SU-DHL-6 (cell line): ENCODE data around the gene NME8.

Experiments
- H2AFZ ChIP-seq: fragments of 200-600 bp; sonication (generic); 2 replicates; pipeline ENCODE4 v1.6.1; 2014; ENCODE audit warnings: low read depth, mild to moderate bottlenecking, moderate library complexity, mixed read lengths, antibody characterized with exemption, low read length; ENCODE audit not compliant: severe bottlenecking
- H3F3A ChIP-seq: fragments of 200-600 bp; shearing (Covaris generic); 2 replicates; pipeline ENCODE4 v1.6.0; 2016; ENCODE audit warnings: antibody characterized with exemption, mild to moderate bottlenecking; ENCODE audit not compliant: insufficient read depth
- H3K27ac ChIP-seq: fragments of 200-600 bp; sonication (generic); 2 replicates; pipeline ENCODE4 v1.5.1; 2016; ENCODE audit warnings: low read depth, mild to moderate bottlenecking, low read length, moderate library complexity, mixed read lengths
- H3K27me3 ChIP-seq: fragments of 200-600 bp; sonication (generic), shearing (Covaris generic); 2 replicates; pipeline ENCODE4 v1.6.0; 2014; ENCODE audit warnings: mild to moderate bottlenecking, low read length
- H3K36me3 ChIP-seq: fragments of 200-600 bp; sonication (generic); 2 replicates; pipeline ENCODE4 v1.6.1; 2014; ENCODE audit warnings: mild to moderate bottlenecking, low read length, mixed read lengths
- H3K4me2 ChIP-seq: fragments of 300-600, 200-600 bp; shearing (Covaris generic), sonication (generic); 2 replicates; pipeline ENCODE4 v1.6.0; 2014; ENCODE audit warnings: low read length, low read depth, mild to moderate bottlenecking; ENCODE audit not compliant: poor library complexity, severe bottlenecking
- H3K4me3 ChIP-seq: fragments of 200-600 bp; sonication (generic); 2 replicates; pipeline ENCODE4 v1.5.1; 2014; ENCODE audit warnings: antibody characterized with exemption, low read length, mild to moderate bottlenecking, mixed read lengths; ENCODE audit not compliant: insufficient read depth, poor library complexity, severe bottlenecking
- H3K79me2 ChIP-seq: fragments of 200-600 bp; sonication (generic); 2 replicates; pipeline ENCODE4 v1.6.1; 2014; ENCODE audit warnings: mild to moderate bottlenecking, low read length, moderate library complexity; ENCODE audit not compliant: insufficient read depth
- H3K9ac ChIP-seq: fragments of 200-600 bp; sonication (generic); 2 replicates; pipeline ENCODE4 v1.7.0; 2014; ENCODE audit warnings: mild to moderate bottlenecking, low read length
- H3K9me2 ChIP-seq: fragments of 200-600 bp; sonication (generic); replicated peaks from 2 replicates; pipeline ENCODE4 v1.6.1; 2014; ENCODE audit warnings: low read length; ENCODE audit not compliant: insufficient read depth
- H3K9me3 ChIP-seq: fragments of 200-600 bp; sonication (generic); 2 replicates; pipeline ENCODE4 v1.6.1; 2014; ENCODE audit warnings: low read length, mixed read lengths; ENCODE audit not compliant: insufficient read depth
- H4K20me1 ChIP-seq: fragments of 200-600 bp; sonication (generic); 2 replicates; pipeline ENCODE4 v1.6.1; 2014; ENCODE audit warnings: low read depth, mild to moderate bottlenecking, antibody characterized with exemption, low read length, moderate library complexity, mixed read lengths
- EZH2phosphoT487 ChIP-seq: fragments of 200-600 bp; sonication (generic), shearing (Covaris generic); conservative IDR thresholded peaks from 2 replicates; pipeline ENCODE4 v1.6.1; 2018; ENCODE audit warnings: mild to moderate bottlenecking, antibody characterized with exemption, low read length, moderate library complexity, mixed read lengths
- TF ChIP-seq, protein P1 (sequence below): fragments of 200-600 bp; sonication (generic); IDR thresholded peaks from one replicate; pipeline ENCODE4 v1.5.1; 2017; ENCODE audit warnings: antibody characterized with exemption, mild to moderate bottlenecking, low read length, moderate library complexity; ENCODE audit not compliant: insufficient read depth, poor library complexity, severe bottlenecking

NME8 gene

DNA sequence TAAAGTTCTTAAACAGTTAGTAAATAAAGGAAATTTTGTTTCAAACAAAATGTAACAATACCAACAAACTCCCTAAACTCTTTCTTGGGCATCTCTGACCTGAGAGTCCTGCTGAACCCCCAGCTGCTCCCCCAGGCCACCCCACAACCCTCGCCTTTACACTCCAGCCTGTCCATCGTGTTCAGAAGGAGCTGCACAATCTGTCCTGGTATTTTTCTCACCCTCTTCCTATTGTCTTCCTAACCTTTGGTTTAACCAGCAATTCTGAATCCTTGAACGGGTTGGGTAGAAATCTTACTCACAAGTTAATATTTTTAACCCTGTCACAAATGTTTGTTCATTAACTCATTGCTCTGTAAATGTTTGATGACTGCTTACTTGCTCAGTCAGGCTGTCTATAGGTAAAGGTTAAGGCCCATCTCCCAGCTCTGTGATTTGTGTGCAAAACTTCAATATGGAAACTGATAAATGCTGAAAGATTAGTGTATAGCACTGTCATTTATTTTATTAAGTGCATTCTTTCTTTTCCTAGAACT, 51.4 kb downstream of the NME8 start:
- H3K27me3 ChIP-seq: no peaks in the 10 kb centered on the region
- no peaks in the 10 kb centered on the region for H4K20me1 ChIP-seq
- H3K4me3 ChIP-seq: no peak overlapping the region
- H3F3A ChIP-seq: no peaks in the 10 kb centered on the region
- no peaks in the 10 kb centered on the region for H3K79me2 ChIP-seq
- no peak overlapping the region for H3K9ac ChIP-seq
- H3K4me2 ChIP-seq: no peak overlapping the region
- TF ChIP-seq EZH2phosphoT487: no peak
- TF ChIP-seq, protein P1, sequence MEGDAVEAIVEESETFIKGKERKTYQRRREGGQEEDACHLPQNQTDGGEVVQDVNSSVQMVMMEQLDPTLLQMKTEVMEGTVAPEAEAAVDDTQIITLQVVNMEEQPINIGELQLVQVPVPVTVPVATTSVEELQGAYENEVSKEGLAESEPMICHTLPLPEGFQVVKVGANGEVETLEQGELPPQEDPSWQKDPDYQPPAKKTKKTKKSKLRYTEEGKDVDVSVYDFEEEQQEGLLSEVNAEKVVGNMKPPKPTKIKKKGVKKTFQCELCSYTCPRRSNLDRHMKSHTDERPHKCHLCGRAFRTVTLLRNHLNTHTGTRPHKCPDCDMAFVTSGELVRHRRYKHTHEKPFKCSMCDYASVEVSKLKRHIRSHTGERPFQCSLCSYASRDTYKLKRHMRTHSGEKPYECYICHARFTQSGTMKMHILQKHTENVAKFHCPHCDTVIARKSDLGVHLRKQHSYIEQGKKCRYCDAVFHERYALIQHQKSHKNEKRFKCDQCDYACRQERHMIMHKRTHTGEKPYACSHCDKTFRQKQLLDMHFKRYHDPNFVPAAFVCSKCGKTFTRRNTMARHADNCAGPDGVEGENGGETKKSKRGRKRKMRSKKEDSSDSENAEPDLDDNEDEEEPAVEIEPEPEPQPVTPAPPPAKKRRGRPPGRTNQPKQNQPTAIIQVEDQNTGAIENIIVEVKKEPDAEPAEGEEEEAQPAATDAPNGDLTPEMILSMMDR: no peak
- no peaks in the 10 kb centered on the region for H3K9me2 ChIP-seq
- H3K27ac ChIP-seq: no peak overlapping the region
- H3K36me3 ChIP-seq: no peaks in the 10 kb centered on the region
- no peak overlapping the region for H2AFZ ChIP-seq
- no peaks in the 10 kb centered on the region for H3K9me3 ChIP-seq

DNA sequence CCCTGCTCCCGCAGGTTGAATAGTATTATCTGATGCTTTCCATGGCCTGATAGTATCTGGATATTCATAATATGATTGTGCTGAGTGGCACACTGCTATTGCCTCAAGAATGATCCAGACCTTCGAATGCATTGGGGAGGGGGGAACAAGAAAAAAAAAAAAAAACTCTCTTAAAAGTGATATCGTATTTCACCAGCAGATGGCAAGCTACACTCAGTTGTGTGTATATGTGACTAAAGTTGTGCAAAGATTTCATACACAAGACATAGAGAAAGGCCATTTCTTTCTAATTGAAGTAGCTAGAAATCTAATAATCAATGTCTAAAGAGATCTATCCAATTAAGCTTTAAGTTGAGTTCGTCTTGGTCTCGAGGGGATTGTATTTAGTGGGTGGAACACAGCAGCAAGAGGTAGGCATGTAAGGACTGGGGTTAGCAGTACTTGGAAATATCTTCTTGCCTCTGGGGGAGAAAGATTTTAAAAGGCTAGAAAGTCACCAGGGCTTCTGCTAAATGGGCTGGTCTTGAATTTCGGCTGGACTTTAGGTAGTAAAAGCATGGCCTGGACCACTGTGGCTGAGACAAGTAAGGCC, 52.9 kb downstream of the NME8 start:
- Histone ChIP-seq H3K27ac (no peak overlapping the region), H2AFZ (no peak overlapping the region), H3K36me3 (no peaks in the 10 kb centered on the region), H3K9me3 (no peaks in the 10 kb centered on the region), H3K79me2 (no peaks in the 10 kb centered on the region), H3K9ac (no peak overlapping the region), H4K20me1 (no peaks in the 10 kb centered on the region), H3K4me2 (no peak overlapping the region), H3K27me3 (no peaks in the 10 kb centered on the region), H3K9me2 (no peaks in the 10 kb centered on the region), H3F3A (no peaks in the 10 kb centered on the region), H3K4me3 (no peak overlapping the region)
- TF ChIP-seq, protein P1: peak; percentile 57
- TF ChIP-seq EZH2phosphoT487: no peak

DNA sequence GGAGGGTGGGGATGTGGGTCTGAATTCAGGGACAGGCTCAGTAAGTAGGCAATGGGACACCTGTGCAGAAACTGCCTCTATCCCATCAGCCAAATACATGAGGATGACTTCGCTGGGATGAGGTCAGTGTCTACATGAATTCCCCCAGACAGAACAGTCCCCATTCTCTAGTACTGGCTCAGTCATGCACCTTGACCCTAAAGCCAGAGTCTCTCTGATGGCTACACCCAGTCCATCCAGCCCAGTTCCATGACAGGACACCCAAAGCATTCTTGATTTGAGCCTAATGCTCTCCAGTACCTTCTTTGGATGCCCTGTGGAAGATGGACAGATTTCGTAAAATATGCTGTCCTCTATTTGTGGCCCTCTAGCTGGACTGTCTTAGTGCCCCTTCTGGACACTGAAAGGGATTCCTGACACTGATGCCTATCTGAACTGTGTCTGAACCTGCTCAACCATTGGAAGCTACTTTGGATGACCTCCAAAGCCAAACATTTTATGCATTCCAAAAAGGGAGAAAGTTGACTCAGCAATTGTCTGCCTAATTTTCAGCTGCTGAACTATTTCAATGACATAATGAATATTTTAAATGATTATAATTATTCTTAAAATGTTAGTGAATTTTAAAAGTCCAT, 53.6 kb downstream of the NME8 start:
- Histone ChIP-seq H3K4me2 (no peak overlapping the region), H3K9ac (no peak overlapping the region), H3K27ac (no peak overlapping the region), H3K9me2 (no peaks in the 10 kb centered on the region), H4K20me1 (no peaks in the 10 kb centered on the region), H3K79me2 (no peaks in the 10 kb centered on the region), H2AFZ (no peak overlapping the region), H3F3A (no peaks in the 10 kb centered on the region), H3K9me3 (no peaks in the 10 kb centered on the region), H3K4me3 (no peak overlapping the region), H3K36me3 (no peaks in the 10 kb centered on the region), H3K27me3 (no peaks in the 10 kb centered on the region)
- TF ChIP-seq, protein P1: no peak
- TF ChIP-seq EZH2phosphoT487: no peak
